CD14-positive monocyte (primary cell): ENCODE data around the gene PIK3R6. TPM values are rescaled to one million over a fixed set of nuclear protein-coding genes. Genes with fewer than 3 reads are reported as not detected.

ENCODE experiments used
- DNase-seq, 3 donors: peaks; one replicate each; pipeline ENCODE4 v3.0.0-alpha.2; 2011 to 2022
- H2AFZ ChIP-seq: 2 replicates; pipeline ENCODE4 v1.6.0; 2012; ENCODE audit warnings: mild to moderate bottlenecking, low read depth, low read length, inconsistent platforms; ENCODE audit not compliant: insufficient read depth, poor library complexity, severe bottlenecking
- H3K27ac ChIP-seq, 2 donors: 1 replicate in 1 of 2; 2 replicates in 1 of 2; pipeline ENCODE4 v1.5.1; 2012 to 2013; ENCODE audit warnings: low read length in 2 of 2, control low read depth in 1 of 2, inconsistent platforms in 1 of 2, low read depth in 1 of 2, mild to moderate bottlenecking in 1 of 2
- H3K27me3 ChIP-seq, 2 donors: one replicate each; pipeline versions ENCODE4 v1.6.0 to v1.6.1; 2011 to 2013; ENCODE audit warnings: low read length in 2 of 2; ENCODE audit not compliant: control insufficient read depth in 2 of 2, insufficient read depth in 2 of 2
- H3K36me3 ChIP-seq, 2 donors: replicated peaks in 1 of 2; 1 replicate in 1 of 2; 2 replicates in 1 of 2; pipeline versions ENCODE4 v1.5.1 to v1.6.1; 2012 to 2013; ENCODE audit warnings: low read length in 2 of 2, control low read depth in 1 of 2, inconsistent platforms in 1 of 2, mild to moderate bottlenecking in 1 of 2; ENCODE audit not compliant: insufficient read depth in 2 of 2, control insufficient read depth in 1 of 2
- H3K4me1 ChIP-seq, 2 donors: 1 replicate in 1 of 2; 2 replicates in 1 of 2; pipeline versions ENCODE4 v1.5.1 to v1.6.1; 2012 to 2013; ENCODE audit warnings: low read length in 2 of 2, control low read depth in 1 of 2, inconsistent platforms in 1 of 2, mild to moderate bottlenecking in 1 of 2, moderate library complexity in 1 of 2; ENCODE audit not compliant: insufficient read depth in 2 of 2, control insufficient read depth in 1 of 2
- H3K4me2 ChIP-seq: replicated peaks from 2 replicates; pipeline ENCODE3; 2012; ENCODE audit warnings: low read length, moderate library complexity, mild to moderate bottlenecking; ENCODE audit not compliant: poor library complexity, severe bottlenecking; ENCODE audit errors: extremely low read depth
- H3K4me3 ChIP-seq, 3 experiments: fragments of 200-600 bp in 1 of 3; sonication (generic) in 1 of 3; replicated peaks in 1 of 3; 1 replicate in 2 of 3; 2 replicates in 1 of 3; pipeline ENCODE4 v1.5.1; 2011 to 2013; ENCODE audit warnings: low read length in 3 of 3, mild to moderate bottlenecking in 3 of 3, control low read depth in 2 of 3, low read depth in 2 of 3, inconsistent platforms in 1 of 3, moderate library complexity in 1 of 3
- H3K79me2 ChIP-seq: 2 replicates; pipeline ENCODE4 v1.6.0; 2012; ENCODE audit warnings: mild to moderate bottlenecking, control low read depth, inconsistent platforms, low read length, moderate library complexity; ENCODE audit not compliant: insufficient read depth
- H3K9ac ChIP-seq: 2 replicates; pipeline ENCODE4 v1.6.0; 2017; ENCODE audit warnings: low read length, mild to moderate bottlenecking; ENCODE audit not compliant: insufficient read depth, poor library complexity, severe bottlenecking
- H3K9me3 ChIP-seq, 2 donors: replicated peaks in 1 of 2; 1 replicate in 1 of 2; 2 replicates in 1 of 2; pipeline versions ENCODE4 v1.5.1 to v1.6.1; 2012 to 2013; ENCODE audit warnings: low read length in 2 of 2, control low read depth in 1 of 2; ENCODE audit not compliant: control insufficient read depth in 1 of 2, insufficient read depth in 1 of 2
- H4K20me1 ChIP-seq: 2 replicates; pipeline ENCODE4 v1.6.0; 2012; ENCODE audit warnings: mild to moderate bottlenecking, low read length, control low read depth, moderate library complexity; ENCODE audit not compliant: insufficient read depth
- H3K27ac Mint-ChIP-seq, 7 donors: one replicate each; pipeline ENCODE4 v1.8.0; 2020; ENCODE audit warnings: mild to moderate bottlenecking in 7 of 7, mixed read lengths in 7 of 7, moderate library complexity in 6 of 7, inconsistent platforms in 2 of 7
- H3K27me3 Mint-ChIP-seq, 3 donors: one replicate each; pipeline ENCODE4 v1.8.0; 2021 to 2022; ENCODE audit warnings: low read depth in 3 of 3, mild to moderate bottlenecking in 3 of 3, mixed read lengths in 3 of 3, moderate library complexity in 3 of 3, inconsistent platforms in 1 of 3
- H3K36me3 Mint-ChIP-seq, 2 donors: one replicate each; pipeline ENCODE4 v1.8.0; 2020; ENCODE audit warnings: mixed read lengths in 2 of 2, inconsistent platforms in 1 of 2, mild to moderate bottlenecking in 1 of 2
- H3K4me1 Mint-ChIP-seq: one replicate; pipeline ENCODE4 v1.8.0; 2020; ENCODE audit warnings: mild to moderate bottlenecking, mixed read lengths
- H3K4me3 Mint-ChIP-seq, 2 donors: one replicate each; pipeline ENCODE4 v1.8.0; 2020; ENCODE audit warnings: mild to moderate bottlenecking in 2 of 2, mixed read lengths in 2 of 2, moderate library complexity in 1 of 2
- H3K9me3 Mint-ChIP-seq, 7 donors: one replicate each; pipeline ENCODE4 v1.8.0; 2020 to 2022; ENCODE audit warnings: mixed read lengths in 7 of 7, mild to moderate bottlenecking in 6 of 7, moderate library complexity in 6 of 7, inconsistent platforms in 2 of 7
- CTCF ChIP-seq: fragments of 200-600 bp; IDR thresholded peaks from one replicate; pipeline ENCODE4 v1.8.0; 2022; ENCODE audit warnings: antibody characterized with exemption, mild to moderate bottlenecking
- WGBS: methylation state at CpG from one replicate; pipeline ENCODE4 v1.1.5; 2013; ENCODE audit warnings: missing lambda C conversion rate; ENCODE audit not compliant: insufficient coverage; 5-methylcytosine and 5-hydroxymethylcytosine counted together
- intact Hi-C, 2 donors: fragments of 100-400 bp; cut with micrococcal nuclease; formaldehyde crosslinking; loops; one replicate each; pipeline versions ENCODE4 v1.15.0 to v1.15.1; 2023
- polyA plus RNA-seq, 3 donors: library from polyadenylated mRNA; depleted of rRNA in 1 of 3; unstranded in 2 of 3; stranded (reverse) in 1 of 3; fragments of 300-500 nt in 2 of 3; fragments of >200 nt in 1 of 3; fragmentation: Illumina TruSeq in 2 of 3; gene quantifications; 1 replicate in 2 of 3; 2 replicates in 1 of 3; pipeline ENCODE4 v1.2.3, GENCODE V29; 2012 to 2021

The PIK3R6 gene
- polyA plus RNA-seq, 3 donors = 3.6 to 23.3 (median 5.8) TPM

DNA sequence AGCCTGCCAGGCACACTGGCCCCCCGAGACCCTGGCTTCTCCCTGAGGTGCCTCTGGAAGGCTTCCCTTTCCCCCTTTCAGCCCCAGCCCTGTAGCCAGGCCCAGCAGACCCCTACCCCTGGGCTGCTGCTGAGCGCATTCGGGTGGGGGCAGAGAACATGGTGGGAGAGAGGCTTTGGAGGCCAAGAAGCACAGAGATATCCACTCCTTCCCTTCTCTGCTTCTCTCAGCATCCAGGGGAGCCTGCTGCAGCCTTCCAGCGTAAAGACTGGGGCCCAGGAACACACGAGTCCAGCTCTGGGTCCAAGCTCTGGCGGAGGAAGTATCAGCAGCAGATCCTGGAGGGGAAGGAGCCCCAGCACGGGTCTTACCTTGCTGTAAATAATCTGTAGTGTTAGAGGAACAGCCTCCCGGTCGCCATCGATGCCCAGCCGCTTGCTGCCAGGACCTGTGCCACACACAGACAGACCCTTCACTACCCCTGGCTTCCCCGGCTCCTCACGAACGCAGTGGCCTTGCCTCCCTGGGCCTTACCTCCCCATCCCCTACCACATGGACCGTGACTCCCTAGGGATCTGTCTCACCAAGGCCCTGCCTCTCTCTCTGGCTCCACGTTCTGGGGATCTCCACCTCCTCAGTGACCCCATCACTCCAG is 17.0 kb upstream of the PIK3R6 start:
- peaks cover 84 to 94% of the 10 kb centered on the region in 2 donors for H3K36me3 Mint-ChIP-seq
- H3K4me1 Mint-ChIP-seq = no peaks in the 10 kb centered on the region
- H3K4me2 ChIP-seq = no peak overlapping the region
- H3K9me3 ChIP-seq = peaks cover 0 to 14% of the 10 kb centered on the region in 2 donors
- peak overlapping the region in 1 of 2 donors; percentile 8 for H3K27ac ChIP-seq
- H3K36me3 ChIP-seq = peaks cover 89 to 92% of the 10 kb centered on the region in 2 donors
- 96% methylated on average over 8 of the region's 16 CpGs for WGBS
- H3K9ac ChIP-seq = no peak overlapping the region
- no peak overlapping the region for H3K4me3 Mint-ChIP-seq
- peaks cover 94% of the 10 kb centered on the region for H4K20me1 ChIP-seq
- peaks cover 0 to 13% (median 6%) of the 10 kb centered on the region in 7 donors for H3K9me3 Mint-ChIP-seq
- no peak overlapping the region for H2AFZ ChIP-seq
- TF ChIP-seq CTCF = no peak
- intact Hi-C loops = no loop called here
- no peaks in the 10 kb centered on the region for H3K79me2 ChIP-seq
- no peak overlapping the region for H3K4me3 ChIP-seq
- H3K4me1 ChIP-seq = no peaks in the 10 kb centered on the region
- DNase-seq = no peak
- peak overlapping the region in 5 of 7 donors; percentile 21 to 82 (median 47) for H3K27ac Mint-ChIP-seq
- no peaks in the 10 kb centered on the region for H3K27me3 ChIP-seq
- peaks cover 0 to 6% (median 0%) of the 10 kb centered on the region in 3 donors for H3K27me3 Mint-ChIP-seq

GRCh38 chr17:8883353-8883752 is 15.9 kb upstream of the PIK3R6 start:
- H3K9me3 ChIP-seq = peaks cover 0 to 14% of the 10 kb centered on the region in 2 donors
- peaks cover 85 to 94% of the 10 kb centered on the region in 2 donors for H3K36me3 Mint-ChIP-seq
- H3K27ac ChIP-seq = no peak overlapping the region
- no peaks in the 10 kb centered on the region for H3K27me3 ChIP-seq
- no peak overlapping the region for H3K4me3 Mint-ChIP-seq
- no peak overlapping the region for H3K9ac ChIP-seq
- WGBS = 100% methylated on average over 4 of the region's 4 CpGs
- no peaks in the 10 kb centered on the region for H3K4me1 Mint-ChIP-seq
- peak overlapping the region in 1 of 7 donors; percentile 47 for H3K27ac Mint-ChIP-seq
- H4K20me1 ChIP-seq = peaks cover 94% of the 10 kb centered on the region
- H2AFZ ChIP-seq = no peak overlapping the region
- TF ChIP-seq CTCF = no peak
- intact Hi-C loops = no loop called here
- peaks cover 89 to 92% of the 10 kb centered on the region in 2 donors for H3K36me3 ChIP-seq
- no peak overlapping the region for H3K4me3 ChIP-seq
- H3K9me3 Mint-ChIP-seq = peaks cover 0 to 13% (median 6%) of the 10 kb centered on the region in 7 donors
- H3K4me2 ChIP-seq = no peak overlapping the region
- no peaks in the 10 kb centered on the region for H3K79me2 ChIP-seq
- peaks cover 0 to 6% (median 0%) of the 10 kb centered on the region in 3 donors for H3K27me3 Mint-ChIP-seq
- no peaks in the 10 kb centered on the region for H3K4me1 ChIP-seq
- no peak for DNase-seq
